Stimulated activated CD8-positive, alpha-beta memory T cell treated with anti-CD3 and anti-CD28 coated beads, Interleukin-4, amount 100 ng/mL, for 24 hours (primary cell): ENCODE data around the gene C14orf132.
"Not testable (repeated sequence)": the region's sequence is repeated elsewhere in the genome, so short reads cannot be mapped to it uniquely, and the experiment has no call there.

Experiments
- DNase-seq: peaks from one replicate; pipeline ENCODE4 v3.0.0-alpha.2; 2020; ENCODE audit warnings: low read depth

Gene C14orf132

DNA sequence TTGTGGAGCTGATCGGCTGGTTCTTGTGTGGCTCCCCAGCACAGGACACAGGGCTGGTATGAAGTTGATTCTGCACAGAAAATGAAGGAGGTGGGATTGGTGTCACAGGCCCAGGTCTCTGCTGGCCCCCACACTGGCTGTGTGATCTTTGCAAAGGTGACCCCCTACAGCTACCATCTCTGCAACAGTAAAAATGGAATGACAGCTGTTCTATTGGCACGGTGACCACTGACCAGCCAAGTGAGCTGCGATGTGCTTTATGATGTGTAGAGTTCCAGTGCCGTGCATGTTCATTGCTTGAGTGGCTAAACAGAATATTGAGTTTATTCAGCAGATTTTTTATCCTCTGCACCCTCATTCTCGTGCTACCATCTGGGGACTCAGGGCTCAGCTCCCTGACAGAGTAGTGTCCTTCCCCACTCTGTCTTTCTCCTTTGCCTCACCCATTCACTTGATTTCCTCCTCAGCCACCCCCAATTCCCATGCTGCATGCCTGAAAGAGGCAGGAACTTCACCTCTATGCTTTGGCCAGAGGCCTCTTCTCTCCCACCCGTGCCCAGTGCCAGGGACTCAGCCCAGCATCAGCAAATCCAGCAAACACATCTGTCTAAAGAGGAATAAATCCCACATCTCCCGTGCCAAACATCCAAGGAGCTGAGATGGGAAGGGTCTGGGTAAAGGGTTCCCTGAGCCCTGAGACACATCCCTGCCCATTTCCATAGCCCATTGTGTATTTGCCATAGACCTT, 21.2 kb downstream of the C14orf132 start:
- no peak for DNase-seq

DNA sequence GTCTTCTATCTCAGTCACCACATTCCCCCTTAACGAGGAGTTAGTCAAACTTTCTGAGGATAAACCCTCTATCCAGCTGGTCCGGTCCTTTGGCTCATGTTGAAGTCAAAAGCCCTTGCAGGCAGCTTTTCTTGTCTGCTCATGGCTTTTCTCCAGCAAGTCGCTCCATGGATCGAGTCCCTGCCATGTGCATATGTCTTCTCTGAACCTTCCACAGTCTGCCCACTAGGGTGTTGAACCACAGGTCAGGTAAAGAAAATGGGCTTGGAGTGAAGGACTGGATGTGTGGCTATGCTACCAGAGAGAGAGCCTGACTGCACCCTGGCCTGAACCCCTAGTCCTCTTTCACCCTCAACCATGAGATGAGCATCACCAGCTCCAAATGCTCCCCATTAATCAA, 22.8 kb downstream of the C14orf132 start:
- no peak for DNase-seq

DNA sequence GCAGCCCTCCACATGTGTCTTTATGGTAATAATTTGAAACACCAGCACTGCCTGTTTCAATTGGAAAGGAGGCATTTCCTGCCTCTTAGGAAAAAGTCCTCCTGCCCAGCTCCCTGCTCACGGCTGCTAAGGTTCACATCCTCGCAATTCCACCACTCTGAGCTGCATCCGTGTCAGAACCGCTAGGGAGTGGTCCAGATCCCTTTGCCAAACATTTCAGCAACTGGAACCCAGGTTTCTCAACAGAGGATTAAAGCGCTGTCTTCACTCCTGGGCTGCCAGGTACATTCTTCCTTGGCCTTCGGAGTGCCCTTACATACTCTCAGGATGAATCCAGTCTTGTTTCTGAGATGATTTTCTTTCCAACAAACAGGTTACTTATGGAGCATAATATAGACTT, 23.3 kb downstream of the C14orf132 start:
- no peak for DNase-seq

DNA sequence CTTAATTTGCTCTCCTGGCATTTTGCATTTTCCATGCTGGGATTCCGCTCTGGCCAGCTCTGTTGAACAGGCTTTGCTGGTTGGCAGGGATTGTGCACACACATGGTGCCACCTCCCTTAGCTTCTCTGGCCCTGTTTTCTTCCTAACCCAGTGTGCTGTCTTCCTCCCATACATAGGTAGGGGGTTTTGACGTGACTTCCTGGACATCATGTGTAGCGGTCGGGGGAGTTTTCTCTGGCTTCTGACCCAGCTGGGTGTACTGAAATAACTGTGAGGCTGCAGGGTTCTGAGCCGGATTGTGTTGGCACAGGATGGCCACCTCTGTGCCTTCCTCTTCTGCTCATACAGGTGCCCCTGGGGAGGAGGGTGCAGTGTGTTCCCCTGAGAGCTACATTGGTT, 25.7 kb downstream of the C14orf132 start:
- DNase-seq, result no peak

DNA sequence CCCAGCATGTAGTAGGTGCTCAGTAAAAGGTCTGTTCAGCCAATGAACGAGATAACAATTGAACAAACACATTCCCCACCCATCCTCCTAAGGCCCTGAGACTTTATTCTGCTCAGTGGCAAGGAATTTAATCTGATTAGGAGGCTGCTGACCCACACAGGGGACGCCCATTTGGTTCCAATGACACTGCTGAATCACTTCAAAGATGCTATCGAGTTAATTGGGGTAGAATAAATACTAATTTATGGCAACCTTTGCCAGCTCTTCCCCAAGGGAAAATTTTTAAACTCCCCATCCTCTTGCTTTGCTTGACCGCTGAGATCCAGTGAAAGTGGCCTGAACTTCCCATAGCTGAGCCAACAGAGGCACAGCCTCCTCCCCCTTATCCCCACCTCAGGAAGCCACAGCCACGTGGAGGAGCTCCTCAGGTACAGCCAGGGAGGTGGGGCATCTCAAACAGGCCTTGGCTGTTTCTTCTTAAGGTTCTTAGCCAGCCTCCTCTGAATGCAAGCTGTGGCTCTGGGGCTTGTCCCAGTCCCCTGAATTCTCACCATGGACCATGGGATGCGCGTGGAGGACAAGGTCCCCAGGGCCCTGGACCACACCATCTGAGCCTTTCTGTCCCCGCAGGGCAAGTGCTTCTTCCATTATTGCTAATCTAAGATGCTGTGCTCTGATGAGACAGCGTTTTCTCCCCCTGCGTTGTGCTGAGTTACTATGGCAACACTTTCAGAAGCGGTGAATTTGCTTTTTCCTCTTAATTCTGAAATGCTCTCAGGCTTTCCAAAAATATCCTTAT, 26.7 kb downstream of the C14orf132 start:
- no peak for DNase-seq

DNA sequence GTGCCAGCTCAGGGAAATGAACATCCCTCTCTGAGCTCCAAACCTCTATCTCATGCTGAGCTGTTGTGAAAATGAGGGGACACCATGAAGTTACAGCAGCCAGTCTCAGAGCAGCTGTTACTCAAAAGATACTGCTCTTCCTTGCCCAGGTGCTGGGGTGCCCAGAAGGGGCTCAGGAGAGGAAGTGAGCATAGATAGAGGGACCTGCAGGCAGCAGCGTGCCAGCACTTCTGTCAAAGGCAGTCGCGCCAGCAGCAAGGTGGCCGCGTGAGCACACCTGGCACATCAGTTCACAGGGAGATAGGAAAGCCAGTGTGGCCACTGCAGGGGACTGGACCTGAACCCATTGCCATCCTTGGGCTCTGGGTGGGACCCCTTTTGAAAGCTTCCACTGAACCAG, 27.8 kb downstream of the C14orf132 start:
- no peak for DNase-seq

DNA sequence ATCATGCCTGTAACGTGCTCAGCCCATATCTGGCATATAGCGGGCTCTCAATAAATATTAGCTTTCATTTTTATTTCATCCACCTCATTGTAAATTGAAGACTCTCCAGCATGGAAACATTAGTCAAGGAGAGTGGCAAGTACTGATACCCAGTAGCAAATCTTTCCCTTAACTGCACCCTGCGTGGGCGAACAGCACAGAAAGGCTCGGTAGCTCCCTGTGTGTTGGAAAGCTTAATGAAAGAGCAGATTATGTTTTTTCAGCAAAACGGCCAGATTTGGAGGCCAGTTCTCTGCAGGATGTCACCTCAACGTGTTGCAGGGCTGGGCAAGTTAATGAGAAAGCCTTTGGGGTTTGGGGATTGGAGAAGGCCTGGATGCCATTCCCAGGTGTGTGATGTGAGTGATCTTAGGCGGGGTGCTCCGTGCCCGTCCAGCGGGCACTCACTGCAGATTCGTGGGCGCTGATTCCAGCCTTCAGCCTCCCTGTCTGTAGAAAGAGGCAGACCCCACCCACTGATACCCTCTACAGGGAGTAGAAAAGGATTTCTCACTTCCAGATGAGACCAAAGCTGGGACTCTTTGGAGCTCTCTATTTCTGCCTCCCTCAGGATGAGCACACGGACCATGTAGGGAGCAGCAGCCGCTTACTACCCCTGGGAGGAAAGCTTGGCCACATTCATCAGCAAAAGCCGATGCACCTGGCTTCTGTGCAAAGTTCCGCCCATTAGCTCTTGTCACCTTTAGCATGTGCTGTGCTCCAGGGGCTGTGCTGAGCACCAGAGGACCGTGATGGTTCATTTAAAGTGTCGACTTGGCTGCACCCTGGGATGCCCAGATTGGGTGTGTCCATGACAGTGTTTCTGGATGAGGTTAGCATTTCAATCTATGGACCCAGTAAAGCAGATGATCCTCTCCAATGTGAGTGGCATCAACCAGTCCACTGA, 29.1 kb downstream of the C14orf132 start:
- no peak for DNase-seq

DNA sequence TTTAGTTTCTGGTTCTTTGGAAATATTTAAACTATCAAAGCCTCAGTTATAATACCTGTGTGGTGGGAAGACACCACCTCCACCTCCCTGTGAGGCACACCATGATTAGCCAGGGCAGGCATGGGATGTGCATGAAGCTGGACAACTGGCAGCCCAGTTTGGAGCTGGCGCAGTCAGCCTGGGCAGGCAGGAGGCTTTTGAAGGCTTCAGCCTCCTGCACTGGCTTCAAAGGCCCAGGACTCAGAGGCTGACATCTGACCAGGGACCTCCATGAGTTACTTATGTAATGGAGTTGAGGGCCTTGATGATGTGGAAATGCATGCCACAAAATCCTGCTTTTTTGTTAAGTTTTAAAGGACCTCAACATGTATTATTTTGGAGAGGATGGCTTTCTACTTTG, 30.3 kb downstream of the C14orf132 start:
- DNase-seq, result no peak

DNA sequence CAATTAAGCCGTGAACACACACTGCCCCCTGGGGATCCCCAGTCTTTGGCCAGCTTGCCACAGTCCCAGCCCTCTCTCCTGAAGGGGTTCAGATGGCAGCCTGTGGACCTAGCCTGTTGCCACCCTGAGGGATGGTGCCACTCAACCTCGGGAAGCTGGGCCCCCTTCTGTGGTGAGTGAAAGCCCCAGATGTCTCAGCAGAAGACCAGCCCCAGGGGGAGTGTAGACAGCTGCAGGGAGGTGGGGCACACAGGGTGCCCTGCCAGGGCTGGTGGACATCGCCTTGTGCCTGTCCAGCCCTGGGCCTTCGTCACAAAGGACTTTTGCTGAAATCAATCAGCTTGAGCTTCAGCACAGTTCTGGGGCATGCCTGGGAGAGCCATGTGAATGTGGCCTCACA, 32.4 kb downstream of the C14orf132 start:
- DNase-seq, result no peak

DNA sequence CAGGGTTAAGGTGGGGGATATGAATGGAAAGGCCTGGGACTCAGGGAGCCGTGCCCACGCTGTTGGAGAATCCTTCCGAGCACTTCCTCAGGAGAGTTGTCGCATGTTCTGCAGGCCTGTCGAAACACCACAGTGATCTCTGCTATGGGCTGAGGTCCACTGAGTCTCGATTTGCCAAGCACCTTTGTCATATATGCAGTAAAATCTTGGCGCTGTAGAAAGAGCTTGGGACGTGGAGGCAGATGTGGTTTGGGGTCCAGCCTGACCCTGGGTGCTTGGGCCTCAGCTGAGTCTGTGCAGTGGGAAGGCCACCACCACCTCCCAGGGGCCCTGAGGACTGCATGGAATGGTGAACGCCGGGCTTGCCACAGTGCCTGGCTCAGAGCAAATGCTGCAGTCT, 32.9 kb downstream of the C14orf132 start:
- no peak for DNase-seq

DNA sequence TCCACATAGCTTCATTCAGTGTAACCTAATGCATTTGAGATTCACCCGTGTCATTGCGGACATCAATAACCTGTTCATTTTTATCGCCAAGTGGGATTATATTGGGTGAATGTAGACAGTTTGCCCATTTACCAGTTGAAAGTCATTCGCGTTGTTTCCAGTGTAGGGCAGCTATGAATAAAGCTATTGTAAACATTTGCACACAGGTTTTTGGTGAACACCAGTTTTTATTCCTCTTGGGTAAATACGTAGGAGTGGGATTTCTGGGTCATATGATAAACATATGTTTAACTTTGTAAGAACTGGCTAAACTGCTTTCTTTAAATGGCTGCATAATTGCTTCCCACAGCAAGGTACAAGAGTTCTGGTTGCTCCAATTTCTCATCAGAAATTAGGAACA, 33.6 kb downstream of the C14orf132 start:
- DNase-seq, result no peak

DNA sequence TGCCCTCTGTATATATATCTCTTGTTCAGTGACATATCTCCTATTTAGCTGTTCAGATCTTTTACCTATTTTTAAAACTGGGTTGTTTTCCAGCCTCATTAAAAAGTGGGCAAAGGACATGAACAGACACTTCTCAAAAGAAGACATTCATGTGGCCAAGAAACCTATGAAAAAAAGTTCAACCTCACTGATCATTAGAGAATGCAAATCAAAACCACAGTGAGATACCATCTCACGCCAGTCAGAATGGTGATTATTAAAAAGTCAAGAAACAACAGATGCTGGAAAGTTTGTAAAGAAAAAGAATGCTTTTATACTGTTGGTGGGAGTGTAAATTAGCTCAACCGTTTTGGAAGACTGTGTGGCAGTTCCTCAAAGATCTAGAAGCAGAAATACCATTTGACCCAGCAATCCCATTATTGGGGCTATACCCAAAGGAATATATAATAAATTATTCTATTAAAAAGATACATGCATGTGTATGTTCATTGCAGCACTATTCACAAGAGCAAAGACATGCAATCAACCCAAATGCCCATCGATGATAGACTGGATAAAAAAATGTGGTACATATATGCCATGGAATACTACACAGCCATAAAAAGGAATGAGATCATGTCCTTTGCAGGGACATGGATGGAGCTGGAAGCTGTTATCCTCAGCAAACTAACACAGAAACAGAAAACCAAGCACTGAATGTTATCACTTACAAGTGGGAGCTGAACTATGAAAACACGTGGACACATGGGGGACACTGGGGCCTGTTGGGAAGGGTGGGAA, 34.3 kb downstream of the C14orf132 start:
- DNase-seq, result not testable (repeated sequence)

DNA sequence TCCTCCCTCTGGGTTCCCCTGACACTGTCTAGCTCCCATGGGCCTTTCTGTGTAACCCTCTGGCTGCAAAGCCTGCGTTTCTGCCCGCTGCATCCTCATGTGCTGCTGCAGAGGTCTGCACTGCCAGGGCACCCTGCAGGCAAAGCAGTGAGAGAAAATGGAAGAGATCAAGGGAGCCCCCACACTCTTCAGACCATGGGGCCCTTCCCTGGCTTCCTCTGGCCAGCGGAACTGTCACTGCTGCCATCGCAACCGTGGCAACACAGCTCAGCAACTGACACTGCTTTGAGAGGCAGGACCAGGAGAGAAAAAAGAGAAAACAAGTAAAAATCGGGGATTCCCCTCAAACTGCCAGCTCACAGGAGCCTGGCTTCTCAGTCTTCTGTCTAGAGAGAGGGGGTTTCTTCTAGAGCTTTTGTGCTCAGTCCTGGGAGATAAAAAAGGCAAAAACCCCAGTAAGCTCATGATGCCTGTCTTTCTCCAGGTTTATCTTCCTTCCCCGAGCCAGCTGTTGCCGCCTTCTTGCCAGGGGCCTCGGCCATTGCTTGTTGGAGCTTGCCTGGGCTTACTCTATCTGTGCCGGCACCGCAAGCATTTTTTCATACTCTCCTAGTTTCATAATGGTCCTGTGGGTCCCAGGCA, 38.9 kb downstream of the C14orf132 start:
- DNase-seq, result no peak

DNA sequence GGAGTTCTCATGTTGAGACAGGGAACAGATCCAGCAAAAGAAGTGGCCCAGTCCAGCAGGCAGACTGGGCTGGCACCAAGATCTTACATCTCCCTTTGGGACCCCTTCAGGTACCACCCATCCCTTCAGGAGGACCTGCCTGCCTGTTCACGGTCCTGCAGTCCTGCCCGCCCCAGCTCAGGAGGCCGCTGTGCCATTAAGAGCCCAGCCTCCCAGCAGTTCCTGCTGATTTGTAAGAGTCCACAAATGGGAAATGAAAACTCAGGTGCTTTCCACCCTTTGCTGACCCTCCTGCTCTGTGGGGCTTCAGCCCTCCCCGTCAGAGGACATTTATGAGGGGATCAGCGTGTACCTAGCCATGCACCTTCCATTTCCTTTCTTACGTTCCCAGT, 39.5 kb downstream of the C14orf132 start:
- no peak for DNase-seq

DNA sequence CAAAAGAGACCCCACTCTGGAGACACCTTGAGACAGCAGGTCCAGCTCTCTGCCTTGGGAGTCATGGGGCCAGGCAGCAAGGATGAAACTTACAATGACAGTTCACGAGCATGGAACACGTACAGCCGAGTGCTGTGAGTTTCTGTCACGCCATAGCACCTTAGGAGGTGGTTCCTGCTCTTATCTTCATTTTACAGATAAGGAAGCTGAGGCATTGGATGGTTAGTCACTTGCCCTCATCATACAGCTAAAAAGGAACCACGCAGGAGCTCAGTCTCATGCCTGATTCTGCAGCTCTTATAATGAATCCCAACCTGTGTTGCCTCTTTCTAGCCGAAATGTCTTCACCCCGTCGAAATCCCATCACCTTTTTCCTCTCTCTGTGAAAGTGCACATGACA, 39.9 kb downstream of the C14orf132 start:
- DNase-seq, result no peak

DNA sequence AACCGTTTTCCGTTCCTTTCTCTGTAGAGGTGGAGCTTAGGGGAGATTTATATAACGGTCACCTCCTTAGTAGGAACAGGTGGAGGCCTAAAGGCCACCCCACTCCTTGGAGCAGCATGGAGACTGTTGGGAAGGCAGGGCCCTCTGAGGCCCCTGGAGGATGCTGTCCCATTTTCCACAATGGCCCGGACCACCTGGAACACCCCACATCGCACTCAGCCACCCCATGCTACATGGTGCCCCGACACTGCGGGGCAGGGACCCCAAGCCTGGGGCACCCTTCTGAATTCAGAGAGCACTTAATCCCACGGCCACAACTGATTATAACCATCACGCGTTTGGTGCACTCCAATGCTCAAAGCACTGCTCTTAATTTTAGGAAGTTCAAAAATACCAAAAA, 41.4 kb downstream of the C14orf132 start:
- no peak for DNase-seq

DNA sequence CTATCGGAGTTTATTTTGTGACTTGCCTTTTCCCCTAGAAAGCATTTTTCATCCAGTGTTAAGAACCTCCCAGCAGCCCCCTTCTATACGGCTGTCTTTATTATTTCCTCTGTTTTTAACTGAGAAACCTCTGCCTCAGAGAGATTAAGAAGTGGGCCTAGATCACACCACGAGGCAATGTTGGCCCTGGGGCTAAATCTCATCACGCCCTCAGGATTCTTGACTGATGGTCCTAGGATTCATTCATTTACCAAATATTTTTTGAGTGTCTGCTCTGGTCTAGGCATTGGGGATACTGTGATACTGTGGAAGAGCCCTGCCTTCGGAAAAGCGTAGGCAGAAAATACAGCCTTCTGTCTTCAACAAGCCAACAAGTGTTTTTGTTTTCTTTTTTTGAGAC, 42.1 kb downstream of the C14orf132 start:
- DNase-seq, result no peak

DNA sequence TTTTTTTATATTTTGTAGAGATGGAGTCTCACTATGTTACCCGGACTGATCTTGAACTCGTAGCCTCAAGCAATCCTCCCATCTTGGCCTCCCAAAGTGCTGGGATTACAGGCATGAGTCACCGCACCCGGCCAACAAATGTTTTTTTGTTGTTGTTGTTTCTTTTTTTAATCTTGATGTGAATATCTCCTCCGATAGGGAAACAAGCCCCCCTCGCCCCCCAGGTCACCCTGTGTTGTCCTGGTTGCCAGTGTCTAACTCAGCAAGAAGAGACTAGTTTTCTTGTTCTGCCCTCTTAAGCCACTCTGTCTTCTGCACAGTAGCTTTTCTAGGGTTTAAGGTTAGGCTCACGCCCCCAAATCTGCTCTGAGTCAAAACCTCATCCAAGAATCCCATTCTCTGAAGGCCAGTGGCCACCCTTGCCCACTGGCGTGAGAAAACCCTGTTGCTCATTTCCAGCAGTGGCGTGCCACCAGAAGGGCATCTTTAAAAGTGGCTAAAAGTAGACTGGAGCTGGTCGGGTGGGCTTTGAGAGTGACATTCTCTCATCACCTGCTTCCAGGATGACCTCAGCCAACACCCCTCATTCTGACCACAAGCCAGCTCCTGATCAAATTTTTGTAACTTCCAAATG, 42.7 kb downstream of the C14orf132 start:
- no peak for DNase-seq

DNA sequence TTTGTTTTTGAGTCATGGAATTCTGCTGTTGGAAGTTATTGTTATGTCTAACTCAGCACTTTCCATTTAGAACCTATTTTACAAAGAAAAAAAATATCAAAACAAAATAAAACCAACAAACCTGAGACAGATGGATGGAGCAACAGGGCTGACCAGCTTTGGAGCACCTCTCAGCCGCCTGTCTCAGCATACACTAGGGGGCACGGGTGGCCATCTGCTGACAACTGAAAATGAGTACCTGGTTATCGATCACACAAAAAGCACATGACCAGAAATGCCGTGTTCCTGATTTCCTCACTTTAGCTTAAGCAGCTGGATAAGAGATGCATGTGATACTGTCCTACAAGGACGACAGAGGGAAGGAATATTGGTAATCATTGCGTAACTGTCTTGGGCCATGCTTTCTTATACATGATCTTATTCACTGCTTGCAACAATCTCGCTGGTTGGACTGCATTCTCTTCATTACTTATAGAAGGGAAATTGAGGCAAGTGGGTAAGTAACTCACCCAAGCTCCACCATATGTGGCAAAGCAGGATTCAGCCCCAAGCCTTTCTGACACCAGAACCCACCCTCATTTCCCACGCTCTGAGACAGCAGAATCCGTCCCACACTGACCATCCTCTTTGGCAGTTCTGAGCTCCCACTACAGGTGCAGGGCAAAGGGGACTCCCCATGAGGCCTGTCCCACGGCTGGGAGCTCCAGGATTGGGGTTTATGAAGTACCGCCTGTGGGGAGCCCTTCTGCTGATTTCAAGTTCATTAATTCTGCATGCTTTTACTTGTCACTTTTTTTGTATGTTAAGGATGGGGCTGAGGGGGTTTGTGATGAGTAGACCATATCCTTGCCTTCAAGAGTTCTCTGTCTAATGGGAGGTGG, 43.5 kb downstream of the C14orf132 start:
- DNase-seq, result no peak
